PC-9 (cell line): ENCODE measurements around the gene PRR23A. TPM values are rescaled to one million over a fixed set of nuclear protein-coding genes. Genes with fewer than 3 reads are reported as not detected.

Source experiments
- BruUV-seq: library from RNA; stranded (reverse); fragments of 400-500 nt; replicated peaks from 2 replicates; lab custom pipeline; 2021; lab: Mats Ljungman, UMichigan
- CTCF ChIA-PET: fragments of 300-600 bp; sonication (Branson Sonifier 250); formaldehyde crosslinking; loops from one replicate; lab custom pipeline; 2022; ENCODE audit warnings: antibody characterized with exemption; lab: Charles Lee
- POLR2A ChIA-PET: fragments of 300-600 bp; sonication (Branson Sonifier 250); formaldehyde crosslinking; loops from one replicate; lab custom pipeline; 2022; ENCODE audit warnings: antibody characterized with exemption; ENCODE audit not compliant: unreplicated experiment; lab: Charles Lee
- DNase-seq, 2 experiments: peaks; one replicate each; pipeline versions ENCODE4 v3.0.0 to v3.0.0-alpha.2; 2015 to 2022; ENCODE audit warnings: mixed read lengths in 1 of 2
- H2AFZ ChIP-seq: fragments of 200-600 bp; sonication (generic); 2 replicates; pipeline ENCODE4 v1.8.1; 2017; ENCODE audit warnings: antibody characterized with exemption
- H3F3A ChIP-seq: fragments of 200-600 bp; sonication (generic); 2 replicates; pipeline ENCODE4 v1.8.1; 2017; ENCODE audit warnings: antibody characterized with exemption, mild to moderate bottlenecking, low read depth; ENCODE audit not compliant: insufficient read depth
- H3K27ac ChIP-seq: fragments of 200-600 bp; sonication (generic); 2 replicates; pipeline ENCODE4 v1.6.1; 2016; ENCODE audit warnings: mixed run types
- H3K27me3 ChIP-seq: fragments of 200-600 bp; sonication (generic); 2 replicates; pipeline ENCODE4 v1.6.1; 2016; ENCODE audit warnings: low read depth, mixed run types; ENCODE audit not compliant: insufficient read depth
- H3K36me3 ChIP-seq: fragments of 200-600 bp; sonication (generic); 2 replicates; pipeline ENCODE4 v1.6.1; 2016; ENCODE audit warnings: low read depth, mixed run types
- H3K4me1 ChIP-seq: fragments of 200-600 bp; sonication (generic); replicated peaks from 2 replicates; pipeline ENCODE4 v1.6.1; 2016; ENCODE audit warnings: mixed run types; ENCODE audit not compliant: insufficient read depth
- H3K4me2 ChIP-seq: fragments of 200-600 bp; sonication (generic); 2 replicates; pipeline ENCODE4 v1.6.1; 2017; ENCODE audit warnings: mixed run types
- H3K4me3 ChIP-seq: fragments of 200-600 bp; sonication (generic); 2 replicates; pipeline ENCODE4 v1.6.1; 2016; ENCODE audit warnings: mixed run types
- H3K79me2 ChIP-seq: fragments of 200-600 bp; sonication (generic); 2 replicates; pipeline ENCODE4 v1.6.1; 2017; ENCODE audit warnings: low read depth, mixed run types
- H3K9me2 ChIP-seq: fragments of 200-600 bp; sonication (generic); 2 replicates; pipeline ENCODE4 v1.8.1; 2017; ENCODE audit warnings: mild to moderate bottlenecking; ENCODE audit not compliant: insufficient read depth
- H3K9me3 ChIP-seq: fragments of 200-600 bp; sonication (generic); 2 replicates; pipeline ENCODE4 v1.8.1; 2016; ENCODE audit warnings: low read depth; ENCODE audit not compliant: insufficient read depth
- H4K20me1 ChIP-seq: fragments of 200-600 bp; sonication (generic); 2 replicates; pipeline ENCODE4 v1.8.1; 2017; ENCODE audit not compliant: insufficient read depth
- CTCF ChIP-seq: fragments of 200-600 bp; sonication (generic); conservative IDR thresholded peaks from 2 replicates; pipeline ENCODE4 v1.6.1; 2017; ENCODE audit warnings: mixed run types, antibody characterized with exemption, mild to moderate bottlenecking, moderate library complexity
- EZH2 ChIP-seq: fragments of 200-600 bp; sonication (generic); IDR thresholded peaks from 2 replicates; pipeline ENCODE4 v1.8.0; 2017; ENCODE audit warnings: antibody characterized with exemption, low read depth
- intact Hi-C: fragments of 100-400 bp; cut with micrococcal nuclease; formaldehyde crosslinking; loops from one replicate; pipeline ENCODE4 v1.10.0; 2022; ENCODE audit not compliant: unreplicated experiment
- total RNA-seq: library from RNA; stranded (reverse); gene quantifications from 2 replicates; pipeline ENCODE4 v1.2.3, GENCODE V29; 2021

The PRR23A gene
- total RNA-seq, 1 experiment from 2014 or later: not detected

- DNase-seq: no peak
- BruUV-seq: no TSS peak
These were observed 33.1 kb downstream of the PRR23A start for GRCh38 chr3:138972941-138973340.

GRCh38 chr3:138971766-138972320 is 34.2 kb downstream of the PRR23A start:
- Histone ChIP-seq H4K20me1 (no peaks in the 10 kb centered on the region), H3F3A (no peaks in the 10 kb centered on the region)
- BruUV-seq: no TSS peak

More at GRCh38 chr3:138972941-138973340, 33.1 kb downstream of the PRR23A start:
- no peak overlapping the region for H3K27ac ChIP-seq
- no peaks in the 10 kb centered on the region for H3F3A ChIP-seq
- ChIA-PET CTCF (no interaction called here), POLR2A (no interaction called here)
- H3K4me3 ChIP-seq: no peak overlapping the region
- H3K79me2 ChIP-seq: no peaks in the 10 kb centered on the region
- intact Hi-C loops: no loop called here
- no peaks in the 10 kb centered on the region for H3K4me1 ChIP-seq
- no peak overlapping the region for H2AFZ ChIP-seq
- no peaks in the 10 kb centered on the region for H3K9me2 ChIP-seq
- no peaks in the 10 kb centered on the region for H3K36me3 ChIP-seq
- no peak overlapping the region for H3K4me2 ChIP-seq
- no peaks in the 10 kb centered on the region for H4K20me1 ChIP-seq
- TF ChIP-seq CTCF: no peak
- TF ChIP-seq EZH2: no peak
- no peaks in the 10 kb centered on the region for H3K27me3 ChIP-seq
- H3K9me3 ChIP-seq: no peaks in the 10 kb centered on the region

GRCh38 chr3:138964923-138965322 is 41.1 kb downstream of the PRR23A start:
- intact Hi-C loops: no loop called here
- H3K4me1 ChIP-seq: no peaks in the 10 kb centered on the region
- no peak for DNase-seq
- H4K20me1 ChIP-seq: no peaks in the 10 kb centered on the region
- H3K9me3 ChIP-seq: no peaks in the 10 kb centered on the region
- no peak overlapping the region for H2AFZ ChIP-seq
- ChIA-PET CTCF (no interaction called here), POLR2A (no interaction called here)
- no peak overlapping the region for H3K4me2 ChIP-seq
- no peak for TF ChIP-seq EZH2
- no peak for TF ChIP-seq CTCF
- H3K9me2 ChIP-seq: no peaks in the 10 kb centered on the region
- no peak overlapping the region for H3K27ac ChIP-seq
- BruUV-seq: no TSS peak
- no peaks in the 10 kb centered on the region for H3F3A ChIP-seq
- H3K79me2 ChIP-seq: no peaks in the 10 kb centered on the region
- no peak overlapping the region for H3K4me3 ChIP-seq
- 0 out of 2 replicates have a peak, but pooled peaks cover 5% of the 10 kb centered on the region for H3K27me3 ChIP-seq
- no peaks in the 10 kb centered on the region for H3K36me3 ChIP-seq

More at GRCh38 chr3:138971766-138972320, 34.2 kb downstream of the PRR23A start:
- H3K4me3 ChIP-seq: no peak overlapping the region
- H3K9me3 ChIP-seq: no peaks in the 10 kb centered on the region
- no peak for TF ChIP-seq CTCF
- TF ChIP-seq EZH2: no peak
- no peak for DNase-seq
- no peaks in the 10 kb centered on the region for H3K4me1 ChIP-seq
- no peaks in the 10 kb centered on the region for H3K27me3 ChIP-seq
- ChIA-PET CTCF (no interaction called here), POLR2A (interaction anchor here (0.7 kb wide), 1 partner anchor 35 kb away, joined by 3 read pairs; no protein-coding TSS in a partner anchor)
- no peak overlapping the region for H3K4me2 ChIP-seq
- no peak overlapping the region for H2AFZ ChIP-seq
- H3K27ac ChIP-seq: no peak overlapping the region
- H3K36me3 ChIP-seq: no peaks in the 10 kb centered on the region
- H3K79me2 ChIP-seq: no peaks in the 10 kb centered on the region
- intact Hi-C loops: no loop called here
- H3K9me2 ChIP-seq: no peaks in the 10 kb centered on the region
